ENCODE data around the gene TK1.

DNA sequence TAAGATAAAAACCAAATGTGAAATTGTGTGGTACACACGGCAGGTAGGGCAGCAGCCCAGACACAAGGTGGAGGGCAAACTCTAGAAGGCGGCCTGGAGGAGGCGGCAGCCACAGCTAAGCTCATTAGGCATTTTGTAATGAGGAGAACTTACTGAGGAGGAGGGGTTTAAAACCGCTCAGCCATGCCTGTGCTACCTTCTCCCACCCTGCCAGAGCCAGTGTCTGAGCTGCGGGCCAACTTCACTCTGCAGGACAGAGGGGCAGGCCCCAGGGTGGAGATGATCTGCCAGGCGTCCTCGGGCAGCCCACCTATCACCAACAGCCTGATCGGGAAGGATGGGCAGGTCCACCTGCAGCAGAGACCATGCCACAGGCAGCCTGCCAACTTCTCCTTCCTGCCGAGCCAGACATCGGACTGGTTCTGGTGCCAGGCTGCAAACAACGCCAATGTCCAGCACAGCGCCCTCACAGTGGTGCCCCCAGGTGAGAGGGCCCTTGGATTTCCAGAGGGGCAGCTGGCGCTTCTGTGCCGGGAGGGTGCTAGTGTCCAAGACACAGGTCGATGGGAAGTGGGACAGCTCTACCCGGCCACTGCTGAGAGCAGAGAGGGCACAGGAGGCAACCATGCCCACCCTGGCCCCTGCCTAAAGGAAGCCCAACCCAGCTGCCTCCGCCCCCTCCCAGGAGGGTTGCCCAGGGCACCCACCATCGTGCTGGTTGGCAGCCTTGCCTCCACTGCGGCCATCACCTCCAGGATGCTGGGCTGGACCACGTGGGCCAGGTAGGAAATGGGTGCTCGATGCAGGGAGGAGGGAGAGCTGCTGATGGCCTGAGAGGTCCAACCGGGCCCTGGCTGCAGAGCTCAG, 22.7 kb downstream of the TK1 start:
- TF ChIP-seq, protein P1, sequence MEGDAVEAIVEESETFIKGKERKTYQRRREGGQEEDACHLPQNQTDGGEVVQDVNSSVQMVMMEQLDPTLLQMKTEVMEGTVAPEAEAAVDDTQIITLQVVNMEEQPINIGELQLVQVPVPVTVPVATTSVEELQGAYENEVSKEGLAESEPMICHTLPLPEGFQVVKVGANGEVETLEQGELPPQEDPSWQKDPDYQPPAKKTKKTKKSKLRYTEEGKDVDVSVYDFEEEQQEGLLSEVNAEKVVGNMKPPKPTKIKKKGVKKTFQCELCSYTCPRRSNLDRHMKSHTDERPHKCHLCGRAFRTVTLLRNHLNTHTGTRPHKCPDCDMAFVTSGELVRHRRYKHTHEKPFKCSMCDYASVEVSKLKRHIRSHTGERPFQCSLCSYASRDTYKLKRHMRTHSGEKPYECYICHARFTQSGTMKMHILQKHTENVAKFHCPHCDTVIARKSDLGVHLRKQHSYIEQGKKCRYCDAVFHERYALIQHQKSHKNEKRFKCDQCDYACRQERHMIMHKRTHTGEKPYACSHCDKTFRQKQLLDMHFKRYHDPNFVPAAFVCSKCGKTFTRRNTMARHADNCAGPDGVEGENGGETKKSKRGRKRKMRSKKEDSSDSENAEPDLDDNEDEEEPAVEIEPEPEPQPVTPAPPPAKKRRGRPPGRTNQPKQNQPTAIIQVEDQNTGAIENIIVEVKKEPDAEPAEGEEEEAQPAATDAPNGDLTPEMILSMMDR (IDR thresholded peaks at IDR 0.05; ENCODE audit: low read length): no peak
- TF ChIP-seq EZH2 (optimal IDR thresholded peaks at IDR 0.05; ENCODE audit: low read depth, low read length) (no peak), EZH2phosphoT487 (IDR thresholded peaks at IDR 0.05; ENCODE audit: low read length) (no peak)
